OCI-LY7 (cell line): ENCODE measurements around the gene TIMD4.

ENCODE experiments used
- CTCF ChIP-seq: fragments of 200-600 bp; sonication (generic); conservative IDR thresholded peaks from 2 replicates; pipeline ENCODE4 v1.5.1; 2014; ENCODE audit warnings: mild to moderate bottlenecking, antibody characterized with exemption, low read length, moderate library complexity, mixed read lengths
- EZH2phosphoT487 ChIP-seq: fragments of 200-600 bp; sonication (generic); IDR thresholded peaks from 2 replicates; pipeline ENCODE4 v1.6.1; 2018; ENCODE audit warnings: low read depth, borderline replicate concordance, mild to moderate bottlenecking, mixed run types, antibody characterized with exemption, low read length, moderate library complexity, mixed read lengths

- TF ChIP-seq CTCF, result no peak
- TF ChIP-seq EZH2phosphoT487, result no peak
Measured at GRCh38 chr5:156981481-156981880, 18.5 kb upstream of the TIMD4 start.
